GM12865 (cell line): Measurements from ENCODE around the gene ZBTB34.
"Not testable (repeated sequence)": the region's sequence is repeated elsewhere in the genome, so short reads cannot be mapped to it uniquely, and the experiment has no call there.

Experiments
- DNase-seq: peaks from one replicate; pipeline ENCODE4 v3.0.0; 2010; ENCODE audit warnings: low read depth
- H3K4me3 ChIP-seq: 2 replicates; pipeline ENCODE4 v1.5.1; 2011; ENCODE audit warnings: mild to moderate bottlenecking, low read depth, low read length, control low read depth
- CTCF ChIP-seq: IDR thresholded peaks from 2 replicates; pipeline ENCODE4 v1.5.1; 2011; ENCODE audit warnings: low read length, control low read depth, low read depth, inconsistent platforms; ENCODE audit not compliant: insufficient read depth; ENCODE audit errors: missing control alignments

ZBTB34 gene

DNA sequence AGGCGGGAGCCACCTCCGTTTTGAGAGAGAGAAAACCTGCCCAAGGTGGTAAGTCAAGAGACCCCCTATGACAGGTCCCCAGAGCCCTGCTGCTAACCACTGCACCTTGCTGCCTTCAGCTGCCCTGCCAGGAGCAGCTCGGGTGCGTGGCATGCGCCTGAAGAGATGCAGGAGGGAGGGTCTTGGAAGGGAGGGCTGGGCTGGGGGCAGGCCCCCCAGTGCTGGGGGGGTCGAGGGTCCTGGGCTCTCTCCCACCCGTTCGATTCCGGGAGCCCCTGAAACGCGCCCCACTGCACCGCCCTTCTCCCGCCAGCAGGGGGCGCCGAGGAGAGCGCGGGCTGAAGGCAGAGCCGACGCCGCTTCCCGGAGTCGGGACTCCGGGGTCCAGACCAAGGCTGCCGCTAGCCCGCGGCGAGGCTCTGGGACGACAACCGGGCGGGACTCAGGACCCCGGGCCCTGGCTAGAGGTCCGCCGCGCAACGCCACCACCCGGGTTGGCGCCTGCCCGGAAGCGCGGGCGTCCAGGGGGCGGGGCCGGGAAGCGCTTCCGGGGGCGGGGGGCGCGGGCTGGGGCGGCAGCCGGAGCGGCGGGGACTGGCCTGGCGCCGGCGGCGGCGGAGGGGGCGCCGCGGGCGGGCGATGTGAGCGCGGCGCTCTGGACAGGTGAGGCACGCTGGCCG, at the start of gene ZBTB34:
ZBTB34 (plus strand) TSS at position 563 of the 680 bp plus-strand sequence. CDS start 18,761 bp downstream, outside the sequence.
- peak; percentile 78 for DNase-seq
- peak within 1 kb of the TSS; percentile 82 for H3K4me3 ChIP-seq
- peak; percentile 99 for TF ChIP-seq CTCF

- no peak overlapping the region for H3K4me3 ChIP-seq
- no peak for DNase-seq
- TF ChIP-seq CTCF, result no peak
Measured at GRCh38 chr9:126813072-126813471, 47.4 kb upstream of the ZBTB34 start.

- no peak for DNase-seq
- TF ChIP-seq CTCF, result no peak
- no peak overlapping the region for H3K4me3 ChIP-seq
Measured at GRCh38 chr9:126814091-126814490, 46.3 kb upstream of the ZBTB34 start.

- DNase-seq, H3K4me3 ChIP-seq: not testable (repeated sequence)
Measured at GRCh38 chr9:126817615-126818014, 42.8 kb upstream of the ZBTB34 start.

GRCh38 chr9:126818482-126818881, 42.0 kb upstream of the ZBTB34 start:
- no peak for DNase-seq
- no peak for TF ChIP-seq CTCF
- no peak overlapping the region for H3K4me3 ChIP-seq

- no peak for TF ChIP-seq CTCF
- DNase-seq, result peak; percentile 67
- H3K4me3 ChIP-seq, result no peak overlapping the region
Measured at GRCh38 chr9:126819482-126819881, 41.0 kb upstream of the ZBTB34 start.

DNA sequence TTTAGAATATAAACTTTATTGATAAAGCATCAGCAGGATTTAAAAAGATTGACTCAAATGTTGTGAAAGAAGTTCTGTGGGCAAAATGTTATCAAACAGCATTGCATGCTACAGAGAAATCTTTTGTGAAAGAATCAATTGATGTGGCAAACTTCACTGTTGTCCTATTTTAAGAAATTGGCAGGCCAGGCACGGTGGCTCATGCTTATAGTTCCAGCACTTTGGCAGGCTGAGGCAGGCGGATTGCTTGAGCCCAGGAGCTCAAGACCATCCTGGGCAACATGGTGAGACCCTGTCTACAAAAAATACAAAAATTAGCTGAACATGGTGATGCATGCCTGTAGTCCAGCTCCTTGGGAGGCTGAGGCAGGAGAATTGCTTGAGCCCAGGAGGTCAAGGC, 38.2 kb upstream of the ZBTB34 start:
- no peak for TF ChIP-seq CTCF
- no peak overlapping the region for H3K4me3 ChIP-seq

More for the DNA sequence above, 38.2 kb upstream of the ZBTB34 start:
- DNase-seq, result no peak
